Activated CD4-positive, alpha-beta T cell treated with anti-CD3 and anti-CD28 coated beads, Interleukin-2, Interleukin-6, amounts not matched to agents 100 ng/mL and 50 ng/mL, durations not matched to agents 16 hours and 8 hours (primary cell): ENCODE measurements around the gene ZBTB33.
A peak's percentile ranks its signal among the peaks of the same experiment; 100 is the strongest.

ENCODE experiments used
- DNase-seq: peaks from one replicate; pipeline ENCODE4 v3.0.0-alpha.2; 2020

Gene ZBTB33, protein sequence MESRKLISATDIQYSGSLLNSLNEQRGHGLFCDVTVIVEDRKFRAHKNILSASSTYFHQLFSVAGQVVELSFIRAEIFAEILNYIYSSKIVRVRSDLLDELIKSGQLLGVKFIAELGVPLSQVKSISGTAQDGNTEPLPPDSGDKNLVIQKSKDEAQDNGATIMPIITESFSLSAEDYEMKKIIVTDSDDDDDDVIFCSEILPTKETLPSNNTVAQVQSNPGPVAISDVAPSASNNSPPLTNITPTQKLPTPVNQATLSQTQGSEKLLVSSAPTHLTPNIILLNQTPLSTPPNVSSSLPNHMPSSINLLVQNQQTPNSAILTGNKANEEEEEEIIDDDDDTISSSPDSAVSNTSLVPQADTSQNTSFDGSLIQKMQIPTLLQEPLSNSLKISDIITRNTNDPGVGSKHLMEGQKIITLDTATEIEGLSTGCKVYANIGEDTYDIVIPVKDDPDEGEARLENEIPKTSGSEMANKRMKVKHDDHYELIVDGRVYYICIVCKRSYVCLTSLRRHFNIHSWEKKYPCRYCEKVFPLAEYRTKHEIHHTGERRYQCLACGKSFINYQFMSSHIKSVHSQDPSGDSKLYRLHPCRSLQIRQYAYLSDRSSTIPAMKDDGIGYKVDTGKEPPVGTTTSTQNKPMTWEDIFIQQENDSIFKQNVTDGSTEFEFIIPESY

DNA sequence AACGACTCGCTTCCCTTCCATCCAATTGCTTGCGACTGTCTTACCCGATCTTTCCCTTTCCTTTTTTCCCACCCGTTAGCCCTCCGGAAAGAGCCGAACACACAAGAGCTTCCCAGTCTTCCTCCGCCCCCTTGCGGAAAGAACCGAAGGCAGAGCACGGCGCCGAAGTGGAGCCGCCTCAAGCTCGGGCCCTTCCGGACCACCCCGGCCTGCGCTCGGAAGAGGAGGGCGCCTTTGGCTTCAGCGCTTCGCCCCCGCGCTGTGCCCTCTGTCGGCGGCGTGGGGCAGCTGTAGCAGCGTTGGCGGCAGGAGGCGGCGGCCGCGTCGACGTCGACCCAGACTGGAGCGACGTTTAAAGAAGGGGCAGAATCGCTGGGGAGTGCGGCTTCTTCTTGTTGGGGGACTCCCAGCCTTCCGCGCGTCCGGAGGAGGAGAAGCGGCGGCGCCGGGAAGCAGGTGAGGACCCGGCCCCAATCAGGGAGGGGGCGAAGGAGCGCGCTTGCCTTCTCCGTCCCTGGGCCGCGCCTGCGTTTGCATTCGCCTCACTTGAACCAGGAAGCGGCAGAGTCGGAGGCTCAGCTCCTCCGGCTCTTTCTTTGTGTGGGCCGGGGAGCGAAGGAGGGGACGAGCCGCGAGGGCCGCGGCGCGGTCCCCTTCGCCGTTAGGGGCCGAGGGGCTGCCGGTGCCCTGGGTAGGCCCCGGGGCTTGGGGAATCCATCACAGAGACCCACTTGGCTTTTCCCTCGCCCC is at the start of gene ZBTB33:
ZBTB33 (plus strand) TSS at position 291 of the 750 bp plus-strand sequence. CDS start 2,604 bp downstream, outside the sequence.
- DNase-seq, result peak; percentile 93

DNA sequence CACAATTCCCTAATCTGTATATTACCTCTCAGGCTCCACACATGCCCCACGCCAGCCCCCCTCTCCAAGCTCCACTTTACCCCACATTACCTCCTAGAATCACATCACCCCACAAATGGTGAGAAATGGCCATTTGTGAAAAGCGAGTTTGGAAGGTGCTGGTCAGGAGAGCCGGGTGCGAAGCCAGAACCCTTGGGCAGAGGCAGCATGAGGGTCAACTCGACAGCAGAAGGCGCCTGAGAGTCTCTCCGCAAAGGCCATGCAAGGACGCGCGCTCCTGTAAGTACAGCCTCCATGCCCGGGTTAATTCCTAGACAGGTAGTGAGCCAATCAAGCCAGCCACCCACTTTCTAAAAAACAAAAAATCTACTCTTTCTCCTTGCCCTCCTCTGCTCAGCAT is 49.8 kb upstream of the ZBTB33 start:
- DNase-seq, result no peak

DNA sequence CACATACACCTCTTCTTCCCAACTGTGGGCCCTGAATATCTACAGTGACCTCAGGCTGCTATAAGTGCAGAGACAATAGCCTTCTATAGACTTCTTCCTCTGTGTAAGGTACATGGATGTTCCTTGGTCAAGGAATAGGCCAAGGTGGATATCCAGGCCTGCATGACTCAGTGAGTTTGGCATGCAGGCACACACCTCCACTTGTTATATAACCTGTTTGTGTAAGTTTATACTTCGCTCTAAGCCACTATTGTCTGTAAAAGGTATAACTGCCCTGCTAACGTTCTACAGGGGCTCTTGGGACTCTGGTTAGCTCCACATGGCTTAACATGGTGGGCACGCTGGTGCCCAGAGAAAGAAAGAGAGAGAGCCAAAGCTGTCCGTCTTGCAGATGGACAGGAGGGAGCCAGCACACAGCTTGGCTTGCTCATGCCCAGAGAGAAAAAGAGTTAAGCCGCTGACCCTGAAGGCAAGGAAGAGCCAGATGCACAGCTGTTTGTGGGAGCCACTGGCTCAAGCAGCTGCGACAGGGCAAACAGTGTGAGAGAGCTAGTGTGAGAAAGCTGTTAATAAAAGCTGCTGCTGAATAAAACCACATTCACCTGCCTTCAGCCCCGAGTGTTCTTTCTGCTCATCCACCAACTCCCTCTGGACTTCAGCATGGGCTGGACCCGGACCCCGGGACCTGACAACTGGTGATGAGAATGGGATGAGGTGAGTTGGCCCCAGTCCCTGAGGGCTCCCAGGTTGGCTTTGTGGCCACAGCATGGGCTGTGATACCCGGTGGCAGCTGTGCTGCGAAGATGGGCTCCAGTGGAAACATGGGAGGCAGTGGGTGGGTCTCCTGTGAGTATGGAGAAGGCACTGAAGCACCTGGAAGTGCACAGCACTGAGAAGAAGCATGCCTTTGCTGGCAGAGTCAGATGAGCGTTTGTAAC is 44.5 kb upstream of the ZBTB33 start:
- no peak for DNase-seq

DNA sequence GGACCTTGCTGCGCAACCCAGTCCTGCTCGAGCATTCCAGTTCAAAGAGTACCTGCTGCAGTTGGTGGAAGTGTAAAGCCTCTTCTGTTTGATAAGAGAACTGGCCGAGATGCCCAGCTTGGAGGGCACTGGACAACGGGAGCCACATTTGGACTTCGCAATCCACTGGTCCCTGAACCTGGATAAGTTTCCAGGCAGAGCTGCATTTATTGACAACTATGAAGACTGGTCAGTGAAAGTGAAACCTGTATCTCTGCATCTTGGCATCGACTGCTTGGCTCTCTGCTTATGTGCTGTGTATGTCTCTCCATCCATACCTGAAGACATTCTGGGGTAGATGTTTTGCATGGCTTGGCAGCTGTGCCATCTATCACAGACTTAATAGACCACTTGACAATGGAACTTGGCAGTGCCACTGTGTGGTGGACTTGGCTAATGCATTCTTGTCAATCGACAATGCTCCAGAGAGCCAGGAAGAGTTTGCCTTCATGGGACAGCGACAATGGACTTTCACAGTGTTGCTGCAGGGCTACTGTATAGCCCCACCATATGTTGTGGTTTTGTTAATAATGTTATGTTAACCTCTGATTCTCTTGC is 43.5 kb upstream of the ZBTB33 start:
- DNase-seq, result no peak

DNA sequence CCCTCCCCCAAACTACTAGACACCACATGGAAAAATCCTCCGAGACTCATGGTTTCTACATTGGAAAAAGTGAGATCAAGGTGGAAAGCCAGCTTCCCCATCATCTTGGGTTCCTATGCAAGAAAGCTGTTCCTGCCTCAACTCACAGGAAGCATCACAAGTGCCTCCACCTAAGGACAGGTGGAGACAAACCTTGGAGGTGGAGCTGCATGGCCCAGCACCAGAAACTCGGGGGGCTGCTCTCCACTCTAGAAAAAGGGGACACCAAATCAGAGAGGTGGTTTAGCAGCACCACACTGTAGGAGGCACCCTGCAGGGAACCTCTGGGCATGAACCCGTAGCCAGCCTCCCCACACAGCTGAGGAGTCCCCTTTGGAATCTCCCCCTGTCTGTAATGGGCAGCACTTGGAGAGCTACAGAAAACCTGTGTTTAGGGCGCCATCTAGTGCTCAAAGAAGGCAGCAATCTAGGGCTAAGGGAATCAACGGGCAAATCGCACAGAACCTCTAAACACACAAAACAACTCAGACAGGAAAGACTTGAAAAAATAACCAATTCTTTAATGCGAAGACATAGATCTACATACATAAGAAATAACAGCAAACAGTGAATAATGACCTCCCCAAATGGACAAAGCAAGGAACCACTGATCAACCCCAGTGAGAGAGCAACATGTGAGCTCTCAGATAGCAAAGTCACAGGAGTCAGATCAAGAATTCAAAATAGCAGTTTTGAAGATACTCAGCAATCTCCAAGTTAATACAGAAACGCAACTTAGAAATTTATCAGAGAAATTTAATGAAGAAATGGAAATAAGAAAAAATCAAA is 37.0 kb upstream of the ZBTB33 start:
- DNase-seq, result peak; percentile 75

DNA sequence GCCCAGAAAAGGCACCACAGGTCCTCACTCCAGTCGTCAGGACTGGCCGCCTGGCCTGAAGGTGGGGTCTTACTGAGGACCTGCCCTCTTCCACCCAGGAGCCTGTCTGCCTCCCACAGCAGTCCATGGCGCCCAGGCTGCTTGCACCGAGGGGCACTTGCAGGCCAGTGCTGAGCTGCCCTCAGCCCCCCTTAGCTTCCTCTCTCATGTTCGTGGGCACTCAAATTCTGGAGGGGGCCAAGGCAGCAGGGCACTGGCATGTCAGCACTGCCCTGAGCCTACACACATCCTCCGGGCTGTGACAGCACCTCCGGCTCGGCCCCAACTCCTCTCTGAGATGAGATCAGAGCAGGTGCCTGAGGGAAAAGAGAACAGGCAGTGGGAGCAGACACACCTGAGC is 27.2 kb upstream of the ZBTB33 start:
- DNase-seq, result no peak

DNA sequence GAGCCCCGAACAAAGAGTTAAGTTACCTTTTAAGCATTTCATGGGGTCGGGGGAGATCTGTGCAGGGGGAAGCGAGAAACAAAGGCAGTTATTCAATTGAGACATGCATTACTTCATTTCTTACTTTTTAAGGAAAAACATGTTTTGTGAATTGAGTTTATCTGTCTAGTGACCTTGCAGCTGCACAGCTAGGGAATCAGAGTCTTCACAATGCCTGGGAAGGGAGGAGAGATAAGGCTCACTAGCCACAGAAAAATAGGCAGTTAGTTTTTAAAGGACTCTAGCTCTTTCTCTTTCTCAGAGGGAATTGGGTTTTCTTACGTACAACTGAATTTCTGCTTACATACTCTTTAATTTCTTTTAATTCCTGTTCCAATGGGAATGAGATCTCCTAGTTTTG is 26.2 kb upstream of the ZBTB33 start:
- no peak for DNase-seq

DNA sequence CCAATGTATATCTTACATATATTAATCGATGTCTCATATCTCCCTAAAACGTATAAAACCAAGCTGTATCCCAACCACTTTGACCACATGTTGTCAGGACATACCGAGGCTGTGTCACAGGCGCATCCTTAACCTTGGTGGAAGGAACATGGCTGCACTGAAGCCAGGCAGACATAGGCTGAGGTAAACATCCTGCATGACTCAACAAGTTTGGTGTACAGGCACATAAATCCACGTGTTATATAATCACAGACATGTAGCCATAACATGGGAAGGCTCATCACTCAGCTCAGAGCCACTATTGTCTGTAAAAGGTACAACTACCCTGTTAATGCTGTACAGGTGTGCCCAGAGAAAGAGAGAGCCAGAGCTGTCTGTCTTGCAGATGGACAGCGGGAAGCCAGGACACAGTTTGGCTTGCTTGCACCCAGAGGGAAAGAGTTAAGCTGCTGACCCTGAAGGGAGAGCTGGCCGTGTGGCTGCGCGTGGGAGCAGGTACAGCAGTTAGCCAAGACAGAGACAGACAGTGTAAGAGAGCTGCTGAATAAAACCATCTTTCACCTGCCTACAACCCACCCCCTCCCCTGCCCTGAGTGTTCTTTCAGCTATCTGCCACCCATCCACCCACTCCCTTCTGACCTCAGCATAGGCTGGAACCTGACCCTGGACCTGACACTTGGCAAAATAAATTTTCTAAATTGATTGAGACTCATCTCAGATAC is 22.3 kb upstream of the ZBTB33 start:
- DNase-seq, result no peak

DNA sequence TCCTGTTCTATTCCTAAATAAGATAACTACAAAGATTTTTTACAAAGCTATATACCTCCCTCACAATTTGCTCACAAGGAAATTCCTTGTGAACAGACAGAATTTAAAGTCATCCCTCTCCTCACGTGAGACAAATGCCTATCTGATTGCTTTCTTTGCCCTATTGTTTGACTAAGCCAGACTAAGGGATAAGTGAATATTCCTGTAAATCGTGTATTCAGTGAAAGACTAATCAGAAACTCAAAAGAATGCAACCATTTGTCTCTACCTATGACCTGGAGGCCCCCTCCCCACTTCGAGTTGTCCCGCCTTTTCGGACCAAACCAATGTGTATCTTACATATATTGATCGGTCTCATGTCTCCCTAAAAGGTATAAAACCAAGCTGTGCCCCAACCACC is 15.3 kb upstream of the ZBTB33 start:
- no peak for DNase-seq

DNA sequence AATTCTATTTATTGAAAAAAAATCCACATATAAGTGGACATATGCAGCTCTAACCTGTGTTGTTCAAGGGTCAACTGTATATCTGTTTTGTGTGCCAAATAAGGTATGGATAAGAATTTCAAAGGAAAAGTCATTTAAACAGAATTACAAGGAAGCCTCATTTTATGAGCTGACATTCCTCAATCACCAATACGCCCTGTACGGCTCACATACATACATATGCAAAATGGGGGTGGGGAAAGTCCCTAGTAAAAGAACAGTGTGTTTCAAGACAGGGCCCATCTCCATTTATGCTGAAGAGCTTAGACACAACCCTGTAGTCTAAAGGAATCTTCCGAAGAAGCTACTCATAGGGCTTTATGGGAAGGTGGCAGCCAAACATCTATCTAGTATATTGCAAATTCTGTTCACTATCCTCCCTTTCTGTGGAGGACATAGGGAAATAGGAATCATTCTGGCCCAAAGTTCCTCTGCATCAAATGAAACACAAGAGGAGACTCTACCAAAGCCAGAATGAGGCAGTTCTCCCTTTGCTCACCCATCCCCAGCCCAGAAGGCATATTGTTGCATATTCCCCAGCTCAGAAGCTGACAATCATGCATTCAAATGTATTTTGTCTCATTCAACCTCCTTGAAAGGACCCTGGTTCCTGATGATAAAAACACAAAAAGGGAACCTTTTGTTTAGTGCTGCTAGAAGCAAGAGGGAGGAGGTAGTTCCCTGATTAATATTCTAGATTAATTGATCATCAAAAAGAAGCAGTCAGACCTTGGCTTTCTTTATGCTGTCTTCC is 13.7 kb upstream of the ZBTB33 start:
- DNase-seq, result no peak

DNA sequence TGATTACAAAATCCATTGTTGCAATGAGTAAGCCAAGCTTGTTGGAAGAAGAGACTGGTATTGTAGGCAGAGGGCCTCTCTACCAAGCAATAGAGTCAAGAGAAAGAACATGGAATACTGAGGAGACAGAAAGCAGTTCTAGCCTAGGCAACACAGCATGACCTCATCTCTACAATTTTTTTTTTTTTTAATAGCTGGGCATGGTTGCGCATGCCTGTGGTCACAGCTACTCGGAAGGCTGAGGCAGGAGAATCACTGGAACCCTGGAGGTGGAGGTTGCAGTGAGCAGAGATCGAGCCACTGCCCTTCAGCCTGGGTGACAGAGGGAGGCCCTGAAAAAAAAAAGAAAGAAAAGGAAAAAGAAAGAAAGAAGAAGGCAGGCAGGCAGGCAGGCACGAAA is 11.7 kb upstream of the ZBTB33 start:
- DNase-seq, result no peak

DNA sequence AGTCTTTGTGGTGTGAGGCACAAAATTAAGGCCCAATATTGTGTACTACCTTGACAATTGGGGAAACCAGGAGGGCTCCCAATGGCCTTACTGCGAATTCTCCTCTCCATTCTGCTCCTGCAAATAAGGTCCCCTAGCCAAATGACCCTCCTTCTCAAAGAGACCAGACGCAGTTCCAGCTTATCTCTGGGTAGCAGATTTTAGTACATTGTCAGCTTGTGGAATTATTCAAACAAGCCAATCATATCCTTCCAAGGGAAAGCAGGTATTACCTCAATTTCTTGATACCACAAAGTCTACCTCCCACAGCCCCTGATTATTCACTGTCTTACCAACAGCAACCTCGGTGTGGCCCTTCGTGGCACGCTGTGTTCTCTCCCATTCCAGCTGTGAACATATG is 7.8 kb upstream of the ZBTB33 start:
- no peak for DNase-seq

DNA sequence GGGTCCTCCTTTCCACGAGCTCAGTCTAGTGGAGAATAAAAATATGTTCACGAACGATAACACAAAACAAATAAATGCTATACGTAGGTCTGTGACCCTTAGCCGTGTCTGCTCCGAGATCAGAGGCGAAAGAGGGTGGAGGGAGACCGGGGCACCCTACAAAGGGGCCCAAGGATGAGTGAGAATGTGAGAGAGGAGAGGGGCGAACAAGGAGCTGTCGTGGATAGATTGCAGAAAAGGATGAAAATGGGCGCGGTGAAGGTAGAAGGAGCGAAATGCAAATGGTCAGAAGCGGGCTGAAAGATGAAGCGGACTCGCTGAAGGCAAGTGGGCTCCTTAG is 6.2 kb upstream of the ZBTB33 start:
- DNase-seq, result no peak

DNA sequence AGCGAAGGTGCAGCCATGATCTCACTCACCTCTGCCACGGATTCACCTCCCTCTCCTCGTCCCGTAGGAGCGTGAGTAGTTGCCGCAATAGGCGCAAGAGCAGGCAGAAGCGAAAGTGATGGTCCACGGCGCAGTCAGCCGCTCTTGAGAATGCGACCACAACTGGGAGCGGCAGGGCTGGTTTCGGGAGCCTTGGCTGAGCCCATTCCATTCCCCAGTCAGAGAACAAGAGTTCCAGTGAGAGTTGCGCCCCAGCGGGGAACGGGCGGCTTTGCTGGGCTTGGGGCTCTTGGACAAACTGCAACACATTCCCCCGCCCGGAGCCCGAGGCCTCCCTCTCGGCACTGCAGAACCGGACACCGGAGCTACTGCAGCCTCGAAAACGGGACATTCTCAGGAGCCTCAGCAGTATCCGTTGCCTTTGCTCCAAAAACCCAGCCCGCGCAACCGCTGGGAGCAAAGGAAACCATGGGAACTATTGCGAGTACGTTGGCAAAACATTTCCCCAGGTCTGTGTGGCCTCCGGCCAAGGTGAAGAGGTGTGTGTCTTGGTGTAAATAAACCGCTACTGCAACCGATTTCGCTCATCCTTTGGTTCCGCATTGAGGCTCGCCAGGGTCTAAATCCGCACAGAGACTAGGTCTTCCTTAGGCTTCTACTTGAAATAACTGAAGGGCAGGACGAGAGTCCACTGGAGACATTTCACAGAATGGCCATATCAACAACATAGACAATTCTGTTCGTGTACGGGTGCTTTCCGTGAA is 5.7 kb upstream of the ZBTB33 start:
- peak; percentile 73 for DNase-seq

DNA sequence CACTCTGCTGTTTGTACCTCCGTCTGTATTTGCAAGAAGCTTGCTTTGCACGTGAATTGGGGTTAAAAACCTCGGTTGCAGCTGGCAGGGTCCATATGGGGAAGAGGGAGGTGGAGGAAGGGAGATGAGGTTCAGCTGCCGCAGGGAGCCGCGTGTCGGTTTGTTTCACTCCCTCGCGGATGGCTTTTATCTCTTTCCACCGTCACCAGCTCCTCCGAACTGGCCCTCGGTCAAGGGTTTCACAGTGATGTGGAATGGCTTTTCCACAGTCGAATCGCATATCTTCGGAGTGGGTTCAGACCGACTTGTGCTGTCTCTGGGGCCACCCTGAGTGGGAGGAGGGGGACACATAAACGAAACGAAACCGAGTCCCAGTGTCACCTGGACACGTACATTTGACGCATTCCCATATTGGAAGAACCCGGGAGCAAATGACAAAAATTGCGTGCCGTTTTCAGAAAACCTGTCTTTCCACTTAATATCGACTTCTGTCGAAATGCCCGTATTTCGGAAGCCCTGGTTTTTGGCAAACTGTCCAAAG is 929 bp downstream of the ZBTB33 start:
- no peak for DNase-seq

DNA sequence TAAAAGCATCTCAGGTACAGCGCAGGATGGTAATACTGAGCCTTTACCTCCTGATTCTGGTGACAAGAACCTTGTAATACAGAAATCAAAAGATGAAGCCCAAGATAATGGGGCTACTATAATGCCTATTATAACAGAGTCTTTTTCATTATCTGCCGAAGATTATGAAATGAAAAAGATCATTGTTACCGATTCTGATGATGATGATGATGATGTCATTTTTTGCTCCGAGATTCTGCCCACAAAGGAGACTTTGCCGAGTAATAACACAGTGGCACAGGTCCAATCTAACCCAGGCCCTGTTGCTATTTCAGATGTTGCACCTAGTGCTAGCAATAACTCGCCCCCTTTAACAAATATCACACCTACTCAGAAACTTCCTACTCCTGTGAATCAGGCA is 3.2 kb downstream of the ZBTB33 start:
- no peak for DNase-seq

DNA sequence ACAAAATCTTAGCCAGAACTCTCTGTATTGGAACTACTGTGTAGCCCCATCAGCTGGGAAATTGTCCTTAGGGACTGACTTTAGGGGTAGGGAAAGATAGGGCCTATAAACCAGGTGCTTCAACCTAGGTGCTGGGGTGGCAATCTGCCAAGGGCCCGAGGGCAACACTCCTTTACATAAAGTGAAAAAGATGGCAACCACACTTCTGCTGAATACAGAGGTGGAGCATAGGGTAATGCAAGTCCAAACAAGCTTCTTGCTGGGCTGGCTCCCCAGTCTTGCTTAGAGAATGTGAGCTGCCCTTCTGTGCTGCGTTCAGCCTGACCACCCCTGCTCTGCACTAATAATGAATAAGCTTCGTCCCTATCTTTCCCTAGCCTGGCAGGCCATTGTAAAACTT is 9.8 kb downstream of the ZBTB33 start:
- no peak for DNase-seq

DNA sequence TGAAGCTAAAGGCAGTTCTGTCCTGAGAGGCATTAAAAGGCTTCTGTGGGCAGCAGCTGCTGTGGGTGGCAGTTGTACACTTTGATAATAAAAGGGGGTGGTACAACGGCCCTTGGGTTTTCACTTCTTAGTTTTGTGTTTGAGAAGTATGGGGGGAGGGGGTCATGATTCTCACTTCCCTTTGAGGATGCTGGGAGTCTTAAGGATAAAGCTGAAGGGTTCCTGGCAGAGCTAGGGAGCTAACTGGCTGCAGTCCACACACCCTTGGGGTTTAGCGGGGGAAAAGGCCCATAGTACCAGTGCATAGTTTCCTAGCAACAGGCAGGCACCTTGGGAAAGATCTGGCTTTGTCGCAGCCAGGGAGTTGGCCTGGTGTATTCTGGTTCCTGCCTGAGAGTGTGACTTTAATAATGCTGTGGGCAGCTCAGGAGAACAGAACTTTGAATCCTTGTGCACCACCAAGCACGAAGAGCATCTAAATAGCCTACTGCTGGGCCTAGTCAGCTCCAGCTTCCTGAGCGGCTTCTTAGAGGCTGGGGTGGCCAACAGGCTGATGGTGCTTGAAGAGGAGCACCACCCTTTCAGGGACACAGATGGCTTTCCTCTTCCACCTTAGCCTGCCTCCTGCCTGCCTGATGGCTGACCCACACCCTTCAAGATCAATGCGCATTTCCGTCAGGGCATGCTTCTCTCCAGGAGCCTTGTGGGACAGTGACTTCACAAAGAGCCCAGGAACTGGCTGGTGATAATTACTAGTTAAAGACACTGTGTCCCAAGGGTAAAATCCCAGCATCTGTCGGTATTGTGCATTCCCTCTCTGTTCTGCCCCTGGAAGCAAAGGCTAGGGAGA is 12.5 kb downstream of the ZBTB33 start:
- DNase-seq, result no peak
